ENCODE data around the gene MBOAT1.
"Not testable (repeated sequence)": the region's sequence is repeated elsewhere in the genome, so short reads cannot be mapped to it uniquely, and the experiment has no call there.

Gene MBOAT1, protein sequence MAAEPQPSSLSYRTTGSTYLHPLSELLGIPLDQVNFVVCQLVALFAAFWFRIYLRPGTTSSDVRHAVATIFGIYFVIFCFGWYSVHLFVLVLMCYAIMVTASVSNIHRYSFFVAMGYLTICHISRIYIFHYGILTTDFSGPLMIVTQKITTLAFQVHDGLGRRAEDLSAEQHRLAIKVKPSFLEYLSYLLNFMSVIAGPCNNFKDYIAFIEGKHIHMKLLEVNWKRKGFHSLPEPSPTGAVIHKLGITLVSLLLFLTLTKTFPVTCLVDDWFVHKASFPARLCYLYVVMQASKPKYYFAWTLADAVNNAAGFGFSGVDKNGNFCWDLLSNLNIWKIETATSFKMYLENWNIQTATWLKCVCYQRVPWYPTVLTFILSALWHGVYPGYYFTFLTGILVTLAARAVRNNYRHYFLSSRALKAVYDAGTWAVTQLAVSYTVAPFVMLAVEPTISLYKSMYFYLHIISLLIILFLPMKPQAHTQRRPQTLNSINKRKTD

DNA sequence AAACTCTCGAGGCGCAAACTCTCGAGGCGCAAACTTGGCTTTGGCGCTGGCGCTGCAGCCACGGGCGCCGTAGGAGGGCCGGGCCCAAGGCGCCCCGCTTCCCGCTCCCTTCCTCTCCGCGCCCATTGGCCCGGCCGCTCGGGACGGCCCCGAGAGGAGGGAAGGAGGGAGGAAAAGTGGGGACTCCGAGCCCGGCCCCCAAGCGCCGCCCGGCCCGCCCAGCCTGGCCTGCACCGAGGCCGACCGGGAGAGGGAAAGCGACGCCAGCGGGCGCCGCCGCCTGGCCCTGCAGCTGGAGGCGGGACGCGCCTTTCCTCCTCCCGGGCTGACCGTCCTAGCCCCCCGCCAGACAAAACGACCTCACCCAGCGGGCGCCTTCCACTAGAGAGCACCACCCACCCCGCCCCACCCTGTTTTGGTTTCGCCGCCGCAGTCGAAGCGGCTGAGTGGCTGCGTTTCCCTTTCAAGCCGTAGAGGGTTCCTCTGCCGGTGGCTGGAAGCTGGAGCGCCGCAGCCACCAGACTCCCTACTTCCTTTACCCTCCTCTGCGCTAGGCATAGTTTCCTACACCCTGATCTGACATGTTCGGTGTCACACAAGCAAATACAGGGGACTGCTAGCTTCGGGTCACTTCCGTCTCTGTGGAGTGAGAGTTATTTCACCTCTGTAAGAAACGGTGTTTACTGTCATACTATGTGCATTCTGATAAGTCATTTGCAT is at the start of gene MBOAT1:
TSS of gene MBOAT1 (minus strand) at position 78 of the 720 bp plus-strand sequence. CDS start 235 bp downstream, outside the sequence.
- no peaks in the 10 kb centered on the region for H3K36me3 ChIP-seq (ENCODE audit: insufficient read depth, low read length)
- H3K9me3 ChIP-seq (ENCODE audit: control insufficient read depth, insufficient read depth, low read length) = no peaks in the 10 kb centered on the region
- peak within 1 kb of the TSS; percentile 92 for H3K9ac ChIP-seq (ENCODE audit: low read depth, low read length)
- H3K4me1 ChIP-seq (ENCODE audit: insufficient read depth, low read length) = peaks cover 10% of the 10 kb centered on the region

GRCh38 chr6:20261685-20262084 is 49.4 kb upstream of the MBOAT1 start:
- H3K9me3 ChIP-seq (ENCODE audit: control insufficient read depth, insufficient read depth, low read length) = 0 out of 2 replicates have a peak, but pooled peaks cover 6% of the 10 kb centered on the region
- no peak overlapping the region for H3K9ac ChIP-seq (ENCODE audit: low read depth, low read length)
- H3K36me3 ChIP-seq (ENCODE audit: insufficient read depth, low read length) = no peaks in the 10 kb centered on the region
- no peaks in the 10 kb centered on the region for H3K4me1 ChIP-seq (ENCODE audit: insufficient read depth, low read length)

DNA sequence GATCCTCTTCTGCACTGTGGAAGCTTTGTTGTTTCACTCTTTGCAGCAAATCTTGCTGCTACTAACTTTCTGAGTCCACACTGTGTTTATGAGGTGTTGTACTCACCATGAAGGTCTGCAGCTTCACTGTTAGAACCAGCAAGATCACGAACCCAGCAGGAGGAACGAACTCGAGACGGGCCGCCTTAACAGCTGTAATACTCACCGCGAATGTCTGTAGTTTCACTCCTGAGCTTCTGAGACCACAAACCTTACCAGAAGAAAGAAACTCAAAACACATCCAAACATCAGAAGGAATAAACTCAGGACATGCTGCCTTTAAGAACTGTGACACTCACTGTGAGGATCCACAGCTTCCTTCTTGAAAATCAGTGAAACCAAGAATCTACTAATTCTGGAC is 48.1 kb upstream of the MBOAT1 start:
- Histone ChIP-seq H3K4me1 (ENCODE audit: insufficient read depth, low read length) (no peaks in the 10 kb centered on the region), H3K9me3 (ENCODE audit: control insufficient read depth, insufficient read depth, low read length) (0 out of 2 replicates have a peak, but pooled peaks cover 6% of the 10 kb centered on the region), H3K36me3 (ENCODE audit: insufficient read depth, low read length) (no peaks in the 10 kb centered on the region), H3K9ac (ENCODE audit: low read depth, low read length) (no peak overlapping the region)

- H3K4me1 ChIP-seq (ENCODE audit: insufficient read depth, low read length) = no peaks in the 10 kb centered on the region
- H3K36me3 ChIP-seq (ENCODE audit: insufficient read depth, low read length) = no peaks in the 10 kb centered on the region
- H3K9me3 ChIP-seq (ENCODE audit: control insufficient read depth, insufficient read depth, low read length) = 0 out of 2 replicates have a peak, but pooled peaks cover 6% of the 10 kb centered on the region
- no peak overlapping the region for H3K9ac ChIP-seq (ENCODE audit: low read depth, low read length)
Measured at GRCh38 chr6:20259316-20260049, 47.2 kb upstream of the MBOAT1 start.

DNA sequence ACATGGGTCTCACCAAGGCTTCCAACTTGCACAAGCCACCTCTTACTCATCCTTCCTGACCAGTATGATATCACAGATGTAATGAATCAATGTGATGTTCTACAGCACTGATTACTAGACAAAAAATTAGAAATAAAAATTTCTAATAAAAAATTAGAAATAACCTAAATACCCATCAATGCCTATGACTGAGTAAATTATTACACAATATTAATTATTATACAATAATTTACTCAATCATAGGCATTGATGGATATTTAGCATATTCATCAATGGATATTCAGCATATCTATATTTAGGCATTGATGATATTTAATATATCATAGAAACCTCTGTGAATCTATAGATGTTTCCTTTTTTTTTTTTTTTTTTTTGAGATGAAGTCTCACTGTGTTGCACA is 43.2 kb upstream of the MBOAT1 start:
- Histone ChIP-seq H3K36me3 (ENCODE audit: insufficient read depth, low read length) (no peaks in the 10 kb centered on the region; the same call in 1 of the 2 replicates), H3K9ac (ENCODE audit: low read depth, low read length) (no peak overlapping the region), H3K4me1 (ENCODE audit: insufficient read depth, low read length) (no peaks in the 10 kb centered on the region), H3K9me3 (ENCODE audit: control insufficient read depth, insufficient read depth, low read length) (no peaks in the 10 kb centered on the region)

GRCh38 chr6:20254295-20254694 is 42.0 kb upstream of the MBOAT1 start:
- Histone ChIP-seq H3K9me3 (ENCODE audit: control insufficient read depth, insufficient read depth, low read length) (no peaks in the 10 kb centered on the region), H3K36me3 (ENCODE audit: insufficient read depth, low read length) (no peaks in the 10 kb centered on the region; the same call in 1 of the 2 replicates), H3K4me1 (ENCODE audit: insufficient read depth, low read length) (no peaks in the 10 kb centered on the region), H3K9ac (ENCODE audit: low read depth, low read length) (no peak overlapping the region)

- Histone ChIP-seq H3K4me1 (ENCODE audit: insufficient read depth, low read length) (no peaks in the 10 kb centered on the region), H3K36me3 (ENCODE audit: insufficient read depth, low read length) (no peaks in the 10 kb centered on the region; the same call in 1 of the 2 replicates), H3K9ac (ENCODE audit: low read depth, low read length) (no peak overlapping the region), H3K9me3 (ENCODE audit: control insufficient read depth, insufficient read depth, low read length) (no peaks in the 10 kb centered on the region)
Measured at GRCh38 chr6:20253021-20253420, 40.8 kb upstream of the MBOAT1 start.

- no peaks in the 10 kb centered on the region for H3K4me1 ChIP-seq (ENCODE audit: insufficient read depth, low read length)
- H3K9me3 ChIP-seq (ENCODE audit: control insufficient read depth, insufficient read depth, low read length) = no peaks in the 10 kb centered on the region
- H3K9ac ChIP-seq (ENCODE audit: low read depth, low read length) = no peak overlapping the region
- no peaks in the 10 kb centered on the region; the same call in 1 of the 2 replicates for H3K36me3 ChIP-seq (ENCODE audit: insufficient read depth, low read length)
Measured at GRCh38 chr6:20252311-20252710, 40.0 kb upstream of the MBOAT1 start.

- Histone ChIP-seq H3K9ac (ENCODE audit: low read depth, low read length) (no peak overlapping the region), H3K4me1 (ENCODE audit: insufficient read depth, low read length) (no peaks in the 10 kb centered on the region), H3K9me3 (ENCODE audit: control insufficient read depth, insufficient read depth, low read length) (no peaks in the 10 kb centered on the region), H3K36me3 (ENCODE audit: insufficient read depth, low read length) (no peaks in the 10 kb centered on the region; the same call in 1 of the 2 replicates)
Measured at GRCh38 chr6:20251525-20251924, 39.3 kb upstream of the MBOAT1 start.

- H3K9me3 ChIP-seq (ENCODE audit: control insufficient read depth, insufficient read depth, low read length) = no peaks in the 10 kb centered on the region
- no peaks in the 10 kb centered on the region for H3K36me3 ChIP-seq (ENCODE audit: insufficient read depth, low read length)
- peaks cover 6% of the 10 kb centered on the region for H3K4me1 ChIP-seq (ENCODE audit: insufficient read depth, low read length)
Measured at GRCh38 chr6:20246125-20246524, 33.9 kb upstream of the MBOAT1 start.

DNA sequence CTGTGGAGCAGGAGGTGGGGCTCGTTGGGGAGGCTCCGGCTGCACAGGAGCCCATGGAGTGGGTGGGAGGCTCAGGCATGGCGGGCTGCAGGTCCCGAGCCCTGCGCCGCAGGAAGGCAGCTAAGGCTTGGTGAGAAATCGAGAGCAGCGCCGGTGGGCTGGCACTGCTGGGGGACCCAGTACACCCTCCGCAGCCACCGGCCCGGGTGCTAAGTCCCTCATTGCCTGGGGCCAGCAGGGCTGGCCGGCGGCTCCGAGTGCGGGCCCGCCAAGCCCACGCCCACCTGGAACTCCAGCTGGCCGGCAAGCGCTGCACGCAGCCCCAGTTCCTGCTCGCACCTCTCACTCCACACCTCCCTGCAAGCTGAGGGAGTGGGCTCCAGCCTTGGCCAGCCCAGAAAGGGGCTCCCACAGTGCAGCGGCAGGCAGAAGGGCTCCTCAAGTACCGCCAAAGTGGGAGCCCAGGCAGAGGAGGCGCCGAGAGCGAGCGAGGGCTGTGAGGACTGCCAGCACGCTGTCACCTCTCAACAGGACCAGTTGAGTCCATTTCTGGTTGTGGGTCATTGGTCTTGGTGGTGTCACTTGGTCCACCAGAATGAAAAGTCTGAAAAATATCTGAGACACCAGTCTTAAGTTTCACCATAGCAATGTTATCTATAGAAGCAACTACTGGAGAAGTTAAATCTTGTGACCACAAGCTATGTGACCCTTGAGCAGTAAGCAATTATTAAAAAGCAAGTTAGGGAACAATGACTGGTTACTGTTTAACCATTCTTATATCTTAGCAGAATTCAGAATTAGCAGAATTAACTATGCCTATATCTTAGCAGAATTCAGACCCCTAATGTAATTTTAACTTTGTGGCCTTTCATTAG is 32.8 kb upstream of the MBOAT1 start:
- not testable (repeated sequence) for H3K9me3 ChIP-seq (ENCODE audit: control insufficient read depth, insufficient read depth, low read length); H3K4me1 ChIP-seq (ENCODE audit: insufficient read depth, low read length); H3K9ac ChIP-seq (ENCODE audit: low read depth, low read length); H3K36me3 ChIP-seq (ENCODE audit: insufficient read depth, low read length)

More at GRCh38 chr6:20246125-20246524, 33.9 kb upstream of the MBOAT1 start:
- no peak overlapping the region for H3K9ac ChIP-seq (ENCODE audit: low read depth, low read length)

GRCh38 chr6:20243288-20243687 is 31.0 kb upstream of the MBOAT1 start:
- H3K9me3 ChIP-seq (ENCODE audit: control insufficient read depth, insufficient read depth, low read length) = no peaks in the 10 kb centered on the region
- H3K36me3 ChIP-seq (ENCODE audit: insufficient read depth, low read length) = no peaks in the 10 kb centered on the region
- H3K4me1 ChIP-seq (ENCODE audit: insufficient read depth, low read length) = peaks cover 7% of the 10 kb centered on the region
- H3K9ac ChIP-seq (ENCODE audit: low read depth, low read length) = no peak overlapping the region

DNA sequence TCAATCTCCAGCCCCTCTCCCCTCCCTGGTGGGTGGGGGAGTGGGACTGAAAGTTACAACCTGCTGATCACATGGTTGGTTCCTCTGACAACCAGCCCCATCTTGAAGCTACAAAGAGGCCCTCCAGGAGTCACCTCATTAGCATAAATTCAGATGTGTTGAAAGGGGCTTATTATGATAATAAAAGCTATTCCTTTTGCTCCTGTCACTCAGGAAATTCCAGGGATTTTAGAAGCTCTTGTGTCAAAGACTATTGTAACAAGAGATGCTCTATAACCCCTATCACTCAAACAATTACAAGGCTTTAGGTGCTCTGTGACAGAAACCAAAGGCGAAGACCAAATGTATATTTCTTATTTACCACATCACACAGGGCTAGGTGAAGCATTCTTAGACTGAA is 30.1 kb upstream of the MBOAT1 start:
- Histone ChIP-seq H3K9me3 (ENCODE audit: control insufficient read depth, insufficient read depth, low read length) (no peaks in the 10 kb centered on the region), H3K4me1 (ENCODE audit: insufficient read depth, low read length) (peaks cover 15% of the 10 kb centered on the region), H3K36me3 (ENCODE audit: insufficient read depth, low read length) (no peaks in the 10 kb centered on the region), H3K9ac (ENCODE audit: low read depth, low read length) (no peak overlapping the region)

Measured in ES-I3 (cell line).